ENCODE results near the gene SLC2A13.

Gene SLC2A13

GRCh38 chr12:39931857-39932256 is 174.0 kb downstream of the SLC2A13 start:
- H3K27ac ChIP-seq (ENCODE audit: extremely low read depth, low read depth, low read length), result no peak overlapping the region
- no peaks in the 10 kb centered on the region for H3K36me3 ChIP-seq (ENCODE audit: control insufficient read depth in 2 of 2, insufficient read depth in 1 of 2, low read length in 2 of 2)
- no peak overlapping the region for H3K4me3 ChIP-seq (ENCODE audit: low read depth, low read length)
- TF ChIP-seq ZNF521 (tag by site-specific recombination; IDR thresholded peaks at IDR 0.05) (no peak), SCRT1 (tag by site-specific recombination; IDR thresholded peaks at IDR 0.05; ENCODE audit: borderline replicate concordance) (no peak), WT1 (tag by site-specific recombination; IDR thresholded peaks at IDR 0.05) (no peak), ZNF404 (tag by site-specific recombination; IDR thresholded peaks at IDR 0.05) (no peak), ZNF549 (tag by site-specific recombination; IDR thresholded peaks at IDR 0.05) (no peak), ZNF274 (IDR thresholded peaks at IDR 0.05; ENCODE audit: low read length) (no peak), ZNF274 (tag by site-specific recombination; IDR thresholded peaks at IDR 0.05; ENCODE audit: borderline replicate concordance) (no peak), ZNF214 (tag by site-specific recombination; IDR thresholded peaks at IDR 0.05; ENCODE audit: borderline replicate concordance) (no peak), ZNF184 (tag by site-specific recombination; IDR thresholded peaks at IDR 0.05) (no peak), ZNF24 (tag by site-specific recombination; IDR thresholded peaks at IDR 0.05) (no peak)
- no peaks in the 10 kb centered on the region for H3K4me1 ChIP-seq (ENCODE audit: control insufficient read depth, insufficient read depth, low read length)
- no peaks in the 10 kb centered on the region for H3K9me3 ChIP-seq (ENCODE audit: control insufficient read depth, insufficient read depth, low read depth, low read length)
- CTCF ChIA-PET, result interaction anchor here (0.5 to 0.7 kb wide), 3 partner anchors 10 to 829 kb away, joined by 3 read pairs; no protein-coding TSS in a partner anchor
- POLR2A ChIA-PET, result no interaction called here

GRCh38 chr12:39931231-39931630 is 174.7 kb downstream of the SLC2A13 start:
- no peaks in the 10 kb centered on the region for H3K36me3 ChIP-seq (ENCODE audit: control insufficient read depth in 2 of 2, insufficient read depth in 1 of 2, low read length in 2 of 2)
- no peaks in the 10 kb centered on the region for H3K9me3 ChIP-seq (ENCODE audit: control insufficient read depth, insufficient read depth, low read depth, low read length)
- H3K4me3 ChIP-seq (ENCODE audit: low read depth, low read length), result no peak overlapping the region
- ChIA-PET POLR2A (no interaction called here), CTCF (interaction anchor here (0.7 kb wide), 2 partner anchors 11 to 79 kb away, joined by 3 read pairs; no protein-coding TSS in a partner anchor)
- no peak overlapping the region for H3K27ac ChIP-seq (ENCODE audit: extremely low read depth, low read depth, low read length)
- H3K4me1 ChIP-seq (ENCODE audit: control insufficient read depth, insufficient read depth, low read length), result no peaks in the 10 kb centered on the region
- TF ChIP-seq ZNF155 (tag by site-specific recombination; IDR thresholded peaks at IDR 0.05) (no peak), SCRT2 (tag by site-specific recombination; IDR thresholded peaks at IDR 0.05) (no peak), PRDM1 (tag by site-specific recombination; IDR thresholded peaks at IDR 0.05) (no peak), PRDM2 (tag by site-specific recombination; IDR thresholded peaks at IDR 0.05; ENCODE audit: borderline replicate concordance) (no peak), ZSCAN4 (tag by site-specific recombination; IDR thresholded peaks at IDR 0.05) (no peak), ZNF184 (tag by site-specific recombination; IDR thresholded peaks at IDR 0.05) (no peak), ZNF404 (tag by site-specific recombination; IDR thresholded peaks at IDR 0.05) (no peak), ZBTB7A (tag by site-specific recombination; IDR thresholded peaks at IDR 0.05; ENCODE audit: low read depth) (no peak), KLF17 (tag by site-specific recombination; IDR thresholded peaks at IDR 0.05) (no peak)

All from HEK293 (cell line).